Measurements from ENCODE around the gene AFMID. TPM values are rescaled to one million over a fixed set of nuclear protein-coding genes. Genes with fewer than 3 reads are reported as not detected.

Gene AFMID
- total and polyA plus RNA-seq, 2 of the 8 experiments (the other 6 are each of a cell fraction or from before 2014, with no cell fraction given): 49.0 to 53.0 TPM

- H3K36me3 ChIP-seq (ENCODE audit: control insufficient read depth in 2 of 4, insufficient read depth in 4 of 4, low read length in 3 of 4): peaks cover 0 to 4% (median 0%) of the 10 kb centered on the region in 4 experiments; a peak in 1 of 8 replicates
- peaks cover 0 to 4% (median 1%) of the 10 kb centered on the region in 4 experiments; a peak in 4 of 7 replicates for H3K4me1 ChIP-seq (replicated peaks in 1 of 4; ENCODE audit: control insufficient read depth in 3 of 4, insufficient read depth in 4 of 4, low read length in 3 of 4)
- no peak overlapping the region for H2BK120ac ChIP-seq (replicated peaks; ENCODE audit: low read depth, low read length)
- peaks cover 4% of the 10 kb centered on the region; the same call in 1 of the 2 replicates for H3K23me2 ChIP-seq (ENCODE audit: low read depth, low read length)
- H2AK5ac ChIP-seq (ENCODE audit: low read depth, low read length): no peak overlapping the region
- no peak overlapping the region for H3K4me2 ChIP-seq (ENCODE audit: insufficient read depth in 1 of 2, low read depth in 2 of 2, low read length in 2 of 2)
- H4K5ac ChIP-seq (ENCODE audit: insufficient read length, low read depth, low read length): no peak overlapping the region
- no peak overlapping the region for H2BK15ac ChIP-seq (ENCODE audit: low read length)
- H4K8ac ChIP-seq (ENCODE audit: extremely low read depth, insufficient read depth, low read length): no peak overlapping the region
- H3K9ac ChIP-seq (replicated peaks in 1 of 4; ENCODE audit: extremely low read depth in 1 of 4, low read depth in 3 of 4, low read length in 3 of 4): no peak overlapping the region
- no peak overlapping the region for H3K23ac ChIP-seq (ENCODE audit: insufficient read length)
- TF ChIP-seq MAFK (IDR thresholded peaks at IDR 0.05; ENCODE audit: low read depth, low read length) (no peak), CREB1 (IDR thresholded peaks at IDR 0.05) (no peak), HDAC2 (IDR thresholded peaks at IDR 0.05; ENCODE audit: borderline replicate concordance in 1 of 2, low read depth in 2 of 2, low read length in 2 of 2) (no peak), KDM4A (IDR thresholded peaks at IDR 0.05; ENCODE audit: low read depth, low read length, severe bottlenecking) (no peak), SP4 (IDR thresholded peaks at IDR 0.05; ENCODE audit: low read length) (no peak), SP1 (IDR thresholded peaks at IDR 0.05; ENCODE audit: low read depth, low read length) (no peak)
- H3K27ac ChIP-seq (ENCODE audit: low read depth, low read length): no peak overlapping the region
- no peak for FAIRE-seq
- no peaks in the 10 kb centered on the region for H4K20me1 ChIP-seq (replicated peaks in 1 of 2; ENCODE audit: control insufficient read depth in 1 of 2, insufficient read depth in 2 of 2, low read length in 2 of 2)
- no peak overlapping the region for H4K91ac ChIP-seq (replicated peaks; ENCODE audit: insufficient read length, low read length)
- H3K27me3 ChIP-seq (replicated peaks in 1 of 4; ENCODE audit: control insufficient read depth in 3 of 4, extremely low read depth in 1 of 4, insufficient read depth in 3 of 4, low read length in 3 of 4): no peaks in the 10 kb centered on the region
- H3K18ac ChIP-seq (ENCODE audit: extremely low read depth, low read length): no peak overlapping the region
- no peak overlapping the region for H3K4ac ChIP-seq (replicated peaks; ENCODE audit: insufficient read length, low read depth, low read length)
- DNase-seq (ENCODE audit: low read depth in 1 of 2, low spot score in 2 of 2): no peak
- H3K56ac ChIP-seq (replicated peaks; ENCODE audit: insufficient read length, low read depth, low read length): no peak overlapping the region
- H2BK5ac ChIP-seq (ENCODE audit: low read depth, low read length): no peak overlapping the region
- peaks cover 4% of the 10 kb centered on the region for H3K79me1 ChIP-seq (ENCODE audit: low read depth, low read length)
- ChIA-PET POLR2A (ENCODE audit: partially characterized antibody) (interaction anchor here (1.4 to 5.8 kb wide), 2 partner anchors 10 to 23 kb away, joined by 7 to 36 read pairs; partner anchors contain the start of genes AFMID and TK1), CTCF (ENCODE audit: partially characterized antibody) (interaction anchor here (1.0 kb wide), 1 partner anchor 34 kb away, joined by 3 read pairs; no protein-coding TSS in a partner anchor)
- no peaks in the 10 kb centered on the region for H3K9me3 ChIP-seq (ENCODE audit: insufficient read depth in 2 of 2, low read depth in 1 of 2, low read length in 1 of 2)
- H3K14ac ChIP-seq (ENCODE audit: insufficient read length): no peak overlapping the region
- H3K79me2 ChIP-seq (ENCODE audit: control insufficient read depth in 1 of 2, insufficient read depth in 2 of 2, low read length in 2 of 2): peaks cover 6 to 10% of the 10 kb centered on the region in 2 experiments
- WGBS, 2 experiments (ENCODE audit: extremely low coverage in 1 of 2, insufficient coverage in 1 of 2, insufficient read length in 1 of 2, insufficient replicate concordance in 2 of 2, low coverage in 1 of 2, low lambda C conversion rate in 2 of 2, missing lambda C conversion rate in 1 of 2): 90% methylated on average over 10 of the region's 10 CpGs; no CpG with 5 or more reads in 1 of the 2 experiments
- H3K4me3 ChIP-seq (ENCODE audit: extremely low read depth in 1 of 4, insufficient read depth in 2 of 4, low read depth in 3 of 4, low read length in 4 of 4): no peak overlapping the region
- no peak overlapping the region for H2BK12ac ChIP-seq (ENCODE audit: low read depth, low read length)
- H2AFZ ChIP-seq (ENCODE audit: low read length): no peak overlapping the region
- no peak overlapping the region for H2BK20ac ChIP-seq (ENCODE audit: low read length)
Observed at GRCh38 chr17:78210111-78210510, 22.9 kb downstream of the AFMID start.

Data from H1 (cell line).